ENCODE measurements around the gene TP53AIP1. TPM values are rescaled to one million over a fixed set of nuclear protein-coding genes. Genes with fewer than 3 reads are reported as not detected.

Gene TP53AIP1
- total RNA-seq, 2 experiments from 2014 or later: not detected

- CTCF ChIA-PET: interaction anchor here (1.2 kb wide), 1 partner anchor 25 kb away, joined by 3 read pairs; no protein-coding TSS in a partner anchor
- POLR2A ChIA-PET: no interaction called here
Measured at GRCh38 chr11:128909438-128910125, 33.1 kb downstream of the TP53AIP1 start.

GRCh38 chr11:128908391-128909246 lies 34.1 kb downstream of the TP53AIP1 start:
- POLR2A ChIA-PET: no interaction called here
- CTCF ChIA-PET: interaction anchor here (0.7 to 0.8 kb wide), 2 partner anchors 16 to 25 kb away, joined by 3 read pairs; no protein-coding TSS in a partner anchor

GRCh38 chr11:128907585-128907984 lies 35.1 kb downstream of the TP53AIP1 start:
- POLR2A ChIA-PET: no interaction called here
- CTCF ChIA-PET: interaction anchor here (2.7 kb wide), 1 partner anchor 16 kb away, joined by 9 read pairs; the partner anchor contains the start of gene KCNJ5

GRCh38 chr11:128906185-128907050 lies 36.3 kb downstream of the TP53AIP1 start:
- ChIA-PET CTCF (interaction anchor here (0.6 to 3.8 kb wide), 3 partner anchors 15 to 26 kb away, joined by 3 to 20 read pairs (median 9); partner anchors contain the start of gene KCNJ5), POLR2A (no interaction called here)

- ChIA-PET POLR2A (interaction anchor here (0.5 kb wide), 1 partner anchor 1466 kb away, joined by 5 read pairs; no protein-coding TSS in a partner anchor), CTCF (interaction anchor here (0.6 to 3.8 kb wide), 4 partner anchors 14 to 27 kb away, joined by 3 to 20 read pairs (median 6); partner anchors contain the start of gene KCNJ5)
Measured at GRCh38 chr11:128905345-128906184, 37.1 kb downstream of the TP53AIP1 start.

GRCh38 chr11:128904656-128905344 lies 37.9 kb downstream of the TP53AIP1 start:
- CTCF ChIA-PET: interaction anchor here (0.6 to 3.8 kb wide), 4 partner anchors 14 to 20 kb away, joined by 3 to 20 read pairs (median 6); partner anchors contain the start of gene KCNJ5
- POLR2A ChIA-PET: interaction anchor here (0.5 kb wide), 1 partner anchor 1466 kb away, joined by 5 read pairs; no protein-coding TSS in a partner anchor

- ChIA-PET CTCF (interaction anchor here (1.5 to 3.8 kb wide), 2 partner anchors 14 to 20 kb away, joined by 3 to 20 read pairs; no protein-coding TSS in a partner anchor), POLR2A (no interaction called here)
Measured at GRCh38 chr11:128904303-128904655, 38.4 kb downstream of the TP53AIP1 start.

GRCh38 chr11:128903248-128904061 lies 39.2 kb downstream of the TP53AIP1 start:
- CTCF ChIA-PET: interaction anchor here (0.7 to 3.8 kb wide), 3 partner anchors 13 to 53 kb away, joined by 3 to 20 read pairs (median 5); no protein-coding TSS in a partner anchor
- POLR2A ChIA-PET: no interaction called here

- CTCF ChIA-PET: interaction anchor here (0.7 kb wide), 1 partner anchor 54 kb away, joined by 5 read pairs; no protein-coding TSS in a partner anchor
Measured at GRCh38 chr11:128902515-128903066, 40.1 kb downstream of the TP53AIP1 start.

GRCh38 chr11:128901653-128902514 lies 40.8 kb downstream of the TP53AIP1 start:
- CTCF ChIA-PET: interaction anchor here (1.3 kb wide), 1 partner anchor 17 kb away, joined by 3 read pairs; no protein-coding TSS in a partner anchor

More at GRCh38 chr11:128902515-128903066, 40.1 kb downstream of the TP53AIP1 start:
- POLR2A ChIA-PET: no interaction called here

GRCh38 chr11:128900468-128900867 lies 42.2 kb downstream of the TP53AIP1 start:
- CTCF ChIA-PET: no interaction called here
- POLR2A ChIA-PET: no interaction called here

More at GRCh38 chr11:128901653-128902514, 40.8 kb downstream of the TP53AIP1 start:
- POLR2A ChIA-PET: no interaction called here

GRCh38 chr11:128898580-128899344 lies 43.9 kb downstream of the TP53AIP1 start:
- POLR2A ChIA-PET: interaction anchor here (0.5 kb wide), 1 partner anchor 656 kb away, joined by 5 read pairs; no protein-coding TSS in a partner anchor
- CTCF ChIA-PET: no interaction called here

- ChIA-PET POLR2A (no interaction called here), CTCF (no interaction called here)
Measured at GRCh38 chr11:128897826-128898225, 44.8 kb downstream of the TP53AIP1 start.

- ChIA-PET POLR2A (no interaction called here), CTCF (no interaction called here)
Measured at GRCh38 chr11:128896356-128896755, 46.3 kb downstream of the TP53AIP1 start.

- CTCF ChIA-PET: no interaction called here
- POLR2A ChIA-PET: no interaction called here
Measured at GRCh38 chr11:128895526-128895925, 47.1 kb downstream of the TP53AIP1 start.

Data from activated CD8-positive, alpha-beta memory T cell treated with anti-CD3 and anti-CD28 coated beads for 36 hours (primary cell).